Body of pancreas (tissue), 4 donors: Measurements from ENCODE around the gene WBP1L.

Experiments used
- CTCF ChIP-seq, 7 experiments: fragments of 450-650 bp in 4 of 7; fragments of 200-600 bp in 3 of 7; sonication (generic) in 3 of 7; IDR thresholded peaks; one replicate each; pipeline ENCODE4 v1.5.1; 2016 to 2019; ENCODE audit warnings: antibody characterized with exemption in 7 of 7
- POLR2A ChIP-seq, 3 donors: fragments of 450-650 bp; IDR thresholded peaks; one replicate each; pipeline ENCODE4 v1.6.1; 2016; ENCODE audit warnings: antibody characterized with exemption in 3 of 3, mild to moderate bottlenecking in 2 of 3

- peak; percentile 52 to 90 (median 85) for TF ChIP-seq CTCF (IDR thresholded peaks at IDR 0.05)
- TF ChIP-seq POLR2A (IDR thresholded peaks at IDR 0.05), result no peak
These were observed 14.4 kb upstream of the WBP1L start for GRCh38 chr10:102729029-102730026.
